Measurements from ENCODE around the gene UBE2J2. TPM values are rescaled to one million over a fixed set of nuclear protein-coding genes. Genes with fewer than 3 reads are reported as not detected.

The UBE2J2 gene
- total and polyA plus RNA-seq, 2 of the 8 experiments (the other 6 are each of a cell fraction or from before 2014, with no cell fraction given): 33.6 to 67.9 TPM

GRCh38 chr1:1243266-1243660 lies 30.4 kb downstream of the UBE2J2 start:
- Histone ChIP-seq H3K79me1 (ENCODE audit: low read depth, low read length) (no peaks in the 10 kb centered on the region), H3K36me3 (ENCODE audit: control insufficient read depth in 2 of 4, insufficient read depth in 4 of 4, low read length in 3 of 4) (no peaks in the 10 kb centered on the region), H3K4ac (replicated peaks; ENCODE audit: insufficient read length, low read depth, low read length) (no peak overlapping the region), H2AK5ac (ENCODE audit: low read depth, low read length) (no peak overlapping the region), H4K8ac (ENCODE audit: extremely low read depth, insufficient read depth, low read length) (no peak overlapping the region), H2BK20ac (ENCODE audit: low read length) (no peak overlapping the region), H3K4me3 (ENCODE audit: extremely low read depth in 1 of 4, insufficient read depth in 2 of 4, low read depth in 3 of 4, low read length in 4 of 4) (no peak overlapping the region), H3K18ac (ENCODE audit: extremely low read depth, low read length) (no peak overlapping the region), H2BK15ac (ENCODE audit: low read length) (no peak overlapping the region), H3K23ac (ENCODE audit: insufficient read length) (no peak overlapping the region), H4K20me1 (replicated peaks in 1 of 2; ENCODE audit: control insufficient read depth in 1 of 2, insufficient read depth in 2 of 2, low read length in 2 of 2) (peaks cover 4 to 9% of the 10 kb centered on the region in 2 experiments), H3K79me2 (ENCODE audit: control insufficient read depth in 1 of 2, insufficient read depth in 2 of 2, low read length in 2 of 2) (no peaks in the 10 kb centered on the region; a peak in 1 of 4 replicates), H3K4me1 (replicated peaks in 1 of 4; ENCODE audit: control insufficient read depth in 3 of 4, insufficient read depth in 4 of 4, low read length in 3 of 4) (peaks cover 0 to 10% (median 1%) of the 10 kb centered on the region in 4 experiments; a peak in 5 of 7 replicates), H3K56ac (replicated peaks; ENCODE audit: insufficient read length, low read depth, low read length) (no peak overlapping the region), H2BK5ac (ENCODE audit: low read depth, low read length) (no peak overlapping the region), H3K9ac (replicated peaks in 1 of 4; ENCODE audit: extremely low read depth in 1 of 4, low read depth in 3 of 4, low read length in 3 of 4) (no peak overlapping the region), H3K14ac (ENCODE audit: insufficient read length) (no peak overlapping the region), H2AFZ (ENCODE audit: low read length) (no peak overlapping the region), H3K4me2 (ENCODE audit: insufficient read depth in 1 of 2, low read depth in 2 of 2, low read length in 2 of 2) (no peak overlapping the region), H3K23me2 (ENCODE audit: low read depth, low read length) (no peaks in the 10 kb centered on the region; the same call in 1 of the 2 replicates), H2BK120ac (replicated peaks; ENCODE audit: low read depth, low read length) (no peak overlapping the region), H3K27me3 (replicated peaks in 1 of 4; ENCODE audit: control insufficient read depth in 3 of 4, extremely low read depth in 1 of 4, insufficient read depth in 3 of 4, low read length in 3 of 4) (peaks cover 2 to 19% (median 11%) of the 10 kb centered on the region in 4 experiments; a peak in 6 of 7 replicates), H4K91ac (replicated peaks; ENCODE audit: insufficient read length, low read length) (no peak overlapping the region), H2BK12ac (ENCODE audit: low read depth, low read length) (no peak overlapping the region), H3K9me3 (ENCODE audit: insufficient read depth in 2 of 2, low read depth in 1 of 2, low read length in 1 of 2) (no peaks in the 10 kb centered on the region), H3K27ac (ENCODE audit: low read depth, low read length) (no peak overlapping the region), H4K5ac (ENCODE audit: insufficient read length, low read depth, low read length) (no peak overlapping the region)
- CTCF ChIA-PET (ENCODE audit: partially characterized antibody): interaction anchor here (0.8 to 1.1 kb wide), 2 partner anchors 10 to 121 kb away, joined by 3 to 5 read pairs; no protein-coding TSS in a partner anchor
- POLR2A ChIA-PET (ENCODE audit: partially characterized antibody): interaction anchor here (0.7 to 0.8 kb wide), 2 partner anchors 9 to 212 kb away, joined by 3 read pairs; no protein-coding TSS in a partner anchor
- no peak for TF ChIP-seq CEBPB (IDR thresholded peaks at IDR 0.05; ENCODE audit: low read depth, low read length)
- no peak for TF ChIP-seq SIX5 (IDR thresholded peaks at IDR 0.05; ENCODE audit: low read depth, low read length)
- no peak for TF ChIP-seq SP1 (IDR thresholded peaks at IDR 0.05; ENCODE audit: low read depth, low read length)
- TF ChIP-seq MAFK (IDR thresholded peaks at IDR 0.05; ENCODE audit: low read depth, low read length): no peak
- no peak for TF ChIP-seq KDM5A (IDR thresholded peaks at IDR 0.05; ENCODE audit: low read length)
- TF ChIP-seq EZH2 (IDR thresholded peaks at IDR 0.05; ENCODE audit: low read depth, low read length, severe bottlenecking): no peak
- FAIRE-seq (no peak), DNase-seq (ENCODE audit: low read depth in 1 of 2, low spot score in 2 of 2) (no peak)
- 97% methylated on average over 13 of the region's 23 CpGs; no CpG with 5 or more reads in 1 of the 2 experiments for WGBS, 2 experiments (ENCODE audit: extremely low coverage in 1 of 2, insufficient coverage in 1 of 2, insufficient read length in 1 of 2, insufficient replicate concordance in 2 of 2, low coverage in 1 of 2, low lambda C conversion rate in 2 of 2, missing lambda C conversion rate in 1 of 2)

All from H1 (cell line).